ENCODE measurements around the gene CFHR5. TPM values are rescaled to one million over a fixed set of nuclear protein-coding genes. Genes with fewer than 3 reads are reported as not detected.

CFHR5 gene
- total and polyA plus RNA-seq, 2 of the 4 experiments (the other 2 are of a cell fraction), result not detected

GRCh38 chr1:196993916-196994315, 16.6 kb downstream of the CFHR5 start:
- Histone ChIP-seq H2AFZ (replicated peaks; ENCODE audit: low read length, poor library complexity) (no peak overlapping the region), H2BK120ac (ENCODE audit: low read depth, low read length) (no peak overlapping the region), H3K4me2 (ENCODE audit: low read depth, low read length) (no peak overlapping the region), H3K27me3 (ENCODE audit: control insufficient read depth, insufficient read depth, low read length) (no peaks in the 10 kb centered on the region), H4K5ac (ENCODE audit: low read depth, low read length) (no peak overlapping the region), H2BK20ac (ENCODE audit: low read depth, low read length) (no peak overlapping the region), H3K4me3 (ENCODE audit: insufficient read depth, low read depth, low read length) (no peak overlapping the region), H2AK9ac (replicated peaks; ENCODE audit: low read depth, low read length, poor library complexity) (no peak overlapping the region), H4K8ac (ENCODE audit: low read depth in 2 of 2, low read length in 2 of 2) (no peak overlapping the region), H3K4me1 (ENCODE audit: control insufficient read depth, insufficient read depth, low read length) (no peaks in the 10 kb centered on the region), H3K56ac (ENCODE audit: extremely low read depth, insufficient read depth, low read length) (no peak overlapping the region), H2AK5ac (ENCODE audit: low read depth, low read length) (no peak overlapping the region), H3K23ac (ENCODE audit: low read depth, low read length) (no peak overlapping the region), H4K20me1 (ENCODE audit: insufficient read depth, low read length) (no peaks in the 10 kb centered on the region), H3K9ac (ENCODE audit: low read depth, low read length) (no peak overlapping the region), H3K27ac (ENCODE audit: insufficient read depth, low read length) (no peak overlapping the region), H3K79me1 (ENCODE audit: low read depth in 1 of 2, low read length in 2 of 2) (no peaks in the 10 kb centered on the region), H3K36me3 (ENCODE audit: control insufficient read depth, insufficient read depth, low read length) (no peaks in the 10 kb centered on the region), H3K14ac (replicated peaks; ENCODE audit: low read depth, low read length) (no peak overlapping the region), H3K9me3 (ENCODE audit: control insufficient read depth, insufficient read depth, low read length) (no peaks in the 10 kb centered on the region), H2BK15ac (ENCODE audit: low read depth, low read length) (no peak overlapping the region), H3K18ac (ENCODE audit: low read depth, low read length) (no peak overlapping the region), H3K9me1 (ENCODE audit: insufficient read depth, low read length) (no peaks in the 10 kb centered on the region), H3K4ac (ENCODE audit: low read depth, low read length) (no peak overlapping the region), H4K91ac (ENCODE audit: insufficient read depth, low read depth, low read length) (no peak overlapping the region), H2BK5ac (ENCODE audit: low read depth, low read length, poor library complexity, severe bottlenecking) (no peak overlapping the region)
- intact Hi-C loops (cut with micrococcal nuclease), result no loop called here
- ChIA-PET POLR2A (ENCODE audit: unreplicated experiment) (no interaction called here), CTCF (no interaction called here)
- DNase-seq (no peak), ATAC-seq (ENCODE audit: low read depth) (no peak)
- TF ChIP-seq, protein P1, sequence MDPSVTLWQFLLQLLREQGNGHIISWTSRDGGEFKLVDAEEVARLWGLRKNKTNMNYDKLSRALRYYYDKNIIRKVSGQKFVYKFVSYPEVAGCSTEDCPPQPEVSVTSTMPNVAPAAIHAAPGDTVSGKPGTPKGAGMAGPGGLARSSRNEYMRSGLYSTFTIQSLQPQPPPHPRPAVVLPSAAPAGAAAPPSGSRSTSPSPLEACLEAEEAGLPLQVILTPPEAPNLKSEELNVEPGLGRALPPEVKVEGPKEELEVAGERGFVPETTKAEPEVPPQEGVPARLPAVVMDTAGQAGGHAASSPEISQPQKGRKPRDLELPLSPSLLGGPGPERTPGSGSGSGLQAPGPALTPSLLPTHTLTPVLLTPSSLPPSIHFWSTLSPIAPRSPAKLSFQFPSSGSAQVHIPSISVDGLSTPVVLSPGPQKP (IDR thresholded peaks at IDR 0.05; ENCODE audit: borderline replicate concordance, low read depth, low read length), result no peak
- TF ChIP-seq MAZ (IDR thresholded peaks at IDR 0.05; ENCODE audit: borderline replicate concordance, low read depth, low read length) (no peak), MAFK (IDR thresholded peaks at IDR 0.05; ENCODE audit: low read depth, low read length) (no peak), NFE2L2 (IDR thresholded peaks at IDR 0.05; ENCODE audit: low read depth, low read length) (no peak), RCOR1 (IDR thresholded peaks at IDR 0.05; ENCODE audit: insufficient replicate concordance, low read length) (no peak), CTCF (conservative IDR thresholded peaks at IDR 0.05; ENCODE audit: low read depth, low read length) (no peak), RAD21 (IDR thresholded peaks at IDR 0.05; ENCODE audit: low read length) (no peak), CHD1 (IDR thresholded peaks at IDR 0.05; ENCODE audit: low read depth, low read length) (no peak), USF2 (IDR thresholded peaks at IDR 0.05; ENCODE audit: low read depth, low read length) (no peak), MXI1 (IDR thresholded peaks at IDR 0.05; ENCODE audit: borderline replicate concordance, low read depth, low read length) (no peak), RFX5 (IDR thresholded peaks at IDR 0.05; ENCODE audit: low read depth, low read length) (no peak), FOS (IDR thresholded peaks at IDR 0.05; ENCODE audit: low read depth, low read length) (no peak), CEBPB (IDR thresholded peaks at IDR 0.05; ENCODE audit: low read depth, low read length) (no peak), POLR2A (IDR thresholded peaks at IDR 0.05; ENCODE audit: low read depth, low read length) (no peak)
- no TSS peak for BruUV-seq (replicated peaks)
- WGBS, 2 experiments (ENCODE audit: extremely low coverage in 2 of 2, insufficient read length in 1 of 2), result 60% methylated on average over 1 of the region's 2 CpGs; no CpG with 5 or more reads in 1 of the 2 experiments
- in situ Hi-C loops (cut with MboI; ENCODE audit: low sequenced_read_pairs), result no loop called here
- dilution Hi-C loops (cut with HindIII; ENCODE audit: low sequenced_read_pairs, unreplicated experiment), result no loop called here
